GM19023 (cell line): ENCODE data around the gene FBXW8.
"Not testable (repeated sequence)": the region's sequence is repeated elsewhere in the genome, so short reads cannot be mapped to it uniquely, and the experiment has no call there.

Source experiments
- ATAC-seq: cut with Tn5 transposase; IDR thresholded peaks from one replicate; pipeline ENCODE4 v1.9.1; 2021; ENCODE audit warnings: mild to moderate bottlenecking, moderate library complexity; ENCODE audit not compliant: unreplicated experiment

FBXW8 gene

DNA sequence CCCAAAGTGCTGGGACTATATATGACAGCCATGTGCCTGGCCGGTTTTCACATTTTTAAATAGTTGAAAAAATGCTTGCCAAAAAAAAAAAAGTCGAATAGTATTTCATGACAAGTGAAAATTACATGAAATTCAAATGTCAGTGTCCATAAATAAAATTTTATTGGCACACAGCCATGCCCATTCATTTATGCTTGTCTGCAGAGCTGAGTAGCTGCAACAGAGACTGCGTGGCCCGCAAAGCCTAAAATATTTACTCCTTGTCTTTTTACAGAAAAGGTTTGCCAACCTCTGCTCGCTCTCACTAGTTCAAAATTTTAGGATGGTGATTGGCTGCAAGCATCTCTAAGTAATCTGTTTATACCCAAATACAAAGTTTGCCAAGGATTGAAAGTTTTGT is 139.3 kb downstream of the FBXW8 start:
- no peak for ATAC-seq

DNA sequence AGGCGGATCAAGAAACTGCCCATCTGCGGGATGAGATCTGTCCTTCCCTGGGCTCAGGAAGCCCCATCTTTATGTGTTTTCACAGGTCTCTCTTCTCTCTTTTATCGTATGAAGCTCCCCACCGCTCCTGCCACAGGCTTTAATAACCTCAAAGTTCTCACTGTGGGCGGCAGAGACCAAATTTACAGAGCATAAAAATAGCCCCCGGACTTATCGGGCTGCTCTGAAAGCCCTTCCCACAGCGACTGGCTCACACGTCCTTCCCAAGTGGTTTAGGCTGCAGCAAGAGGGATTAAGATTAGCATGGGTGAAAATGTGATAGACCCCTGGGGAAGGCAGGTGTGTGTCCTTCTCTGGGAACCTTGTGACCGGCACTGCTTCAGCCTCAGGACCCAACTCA is 140.6 kb downstream of the FBXW8 start:
- no peak for ATAC-seq

GRCh38 chr12:117052386-117053049 is 141.8 kb downstream of the FBXW8 start:
- no peak for ATAC-seq

GRCh38 chr12:117053050-117053400 is 142.3 kb downstream of the FBXW8 start:
- no peak for ATAC-seq

DNA sequence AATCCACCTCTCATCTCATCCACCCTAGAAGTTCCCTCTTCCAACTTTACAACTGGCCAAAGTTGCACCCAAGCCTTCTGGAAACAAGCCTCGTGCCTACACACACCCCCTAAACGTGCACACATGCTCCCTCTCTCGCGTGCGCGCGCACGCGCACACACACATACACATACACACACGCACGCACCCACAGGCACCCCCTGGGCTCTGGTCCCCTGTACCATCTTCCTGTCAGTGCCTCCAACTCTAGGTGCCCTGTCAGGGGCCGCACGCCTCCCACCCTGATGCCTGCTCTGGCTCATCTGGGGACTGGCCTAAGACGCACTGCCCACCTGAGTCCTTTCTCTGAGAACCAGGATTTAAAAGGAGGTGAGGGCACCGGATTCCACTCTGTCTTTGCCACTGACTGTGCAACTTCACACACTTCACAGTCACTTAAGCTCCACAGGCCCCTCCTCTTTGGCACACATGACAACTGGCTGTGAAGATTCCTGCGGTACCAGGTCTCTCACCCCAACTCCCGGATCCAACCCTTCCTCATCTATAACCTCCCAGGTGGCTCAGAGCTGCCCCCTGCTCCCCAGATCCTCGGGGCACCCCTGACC is 142.9 kb downstream of the FBXW8 start:
- ATAC-seq, result no peak

GRCh38 chr12:117054279-117054678 is 143.5 kb downstream of the FBXW8 start:
- ATAC-seq, result no peak

DNA sequence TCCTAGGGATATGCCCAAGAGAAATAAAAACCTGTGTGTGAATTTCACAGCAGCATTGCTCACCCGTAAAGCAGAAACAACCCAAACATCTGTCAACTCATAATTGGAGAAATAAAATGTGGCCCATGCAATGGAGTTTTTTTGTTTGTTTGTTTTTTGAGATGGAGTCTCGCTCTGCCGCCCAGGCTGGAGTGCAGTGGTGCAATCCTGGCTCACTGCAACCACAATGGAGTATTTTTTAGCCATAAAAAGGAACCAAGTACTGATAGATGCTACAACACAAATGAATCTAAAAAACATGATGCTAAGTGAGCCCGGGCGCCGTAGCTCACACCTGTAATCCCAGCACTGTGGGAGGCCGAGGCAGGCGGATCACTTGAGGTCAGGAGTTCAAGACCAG is 146.9 kb downstream of the FBXW8 start:
- ATAC-seq, result not testable (repeated sequence)

DNA sequence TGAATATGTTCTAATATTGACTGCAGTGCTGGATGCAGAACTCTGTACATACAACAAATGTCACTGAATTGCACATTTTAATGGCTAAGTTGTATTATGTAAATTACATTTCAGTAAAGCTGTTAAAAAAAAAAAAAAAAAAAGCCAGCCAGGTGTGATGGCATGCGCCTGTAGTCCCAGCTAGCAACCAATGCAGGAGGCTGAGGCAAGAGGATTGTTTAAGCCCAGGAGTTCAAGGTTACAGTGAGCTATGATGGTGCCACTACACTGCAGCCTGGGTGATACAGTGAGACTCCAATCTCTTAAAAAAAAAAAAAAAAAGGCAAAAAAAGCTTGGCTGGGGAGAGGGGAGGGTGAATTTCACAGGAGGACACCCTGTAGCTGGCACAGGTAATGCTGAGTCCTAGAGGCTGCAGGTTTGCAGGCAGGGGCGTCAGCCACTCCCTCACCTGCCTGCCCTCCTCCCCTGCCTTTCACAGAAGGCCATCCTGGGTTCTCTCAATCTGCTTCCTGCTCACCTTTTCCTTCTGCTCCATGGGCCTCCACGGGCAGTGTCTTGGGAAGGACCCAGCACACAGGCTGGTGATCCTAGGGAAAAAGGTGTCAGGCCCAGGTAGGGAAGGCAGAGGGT is 147.8 kb downstream of the FBXW8 start:
- no peak for ATAC-seq

- ATAC-seq, result no peak
Measured at GRCh38 chr12:117059156-117059555, 148.4 kb downstream of the FBXW8 start.

- no peak for ATAC-seq
Measured at GRCh38 chr12:117060246-117060928, 149.6 kb downstream of the FBXW8 start.

- no peak for ATAC-seq
Measured at GRCh38 chr12:117060929-117061305, 150.2 kb downstream of the FBXW8 start.

- ATAC-seq, result no peak
Measured at GRCh38 chr12:117061555-117062079, 150.9 kb downstream of the FBXW8 start.

DNA sequence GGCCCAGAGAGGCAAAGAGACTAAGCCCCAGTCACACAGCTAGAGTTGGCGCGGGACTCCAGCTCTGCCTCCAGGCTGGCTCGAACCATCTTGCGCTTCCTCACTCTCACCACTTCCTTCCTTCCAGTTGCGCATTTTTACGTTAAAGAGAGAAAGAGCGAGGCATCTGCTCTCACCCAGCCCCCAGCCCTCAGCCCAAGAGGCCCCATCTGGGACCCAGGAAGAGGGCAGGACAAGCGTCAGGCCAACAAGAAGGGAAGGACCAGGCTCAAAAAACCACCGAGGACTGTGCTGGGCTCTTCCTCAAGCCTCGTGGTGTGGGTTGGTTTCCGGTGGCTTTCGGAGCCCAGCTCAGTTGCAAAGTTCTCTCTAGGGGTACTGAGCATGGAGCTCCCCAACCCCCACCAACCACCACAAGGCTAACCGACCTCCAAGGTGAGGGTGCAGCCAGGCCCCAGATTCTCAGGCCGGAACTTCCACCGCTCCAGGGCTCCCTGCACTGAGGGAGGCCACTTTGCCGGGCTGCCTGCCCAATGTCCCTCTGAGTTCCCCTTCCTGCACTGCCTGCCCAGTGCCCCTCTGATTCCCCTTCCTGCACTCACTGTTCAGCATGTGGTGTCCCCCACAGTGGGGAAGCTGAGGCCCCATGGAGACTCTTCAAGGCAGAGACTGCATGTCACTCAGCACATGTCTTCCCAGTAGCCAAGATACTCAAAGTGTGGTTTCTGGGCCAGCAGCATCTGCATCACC is 152.6 kb downstream of the FBXW8 start:
- ATAC-seq, result peak; percentile 56

DNA sequence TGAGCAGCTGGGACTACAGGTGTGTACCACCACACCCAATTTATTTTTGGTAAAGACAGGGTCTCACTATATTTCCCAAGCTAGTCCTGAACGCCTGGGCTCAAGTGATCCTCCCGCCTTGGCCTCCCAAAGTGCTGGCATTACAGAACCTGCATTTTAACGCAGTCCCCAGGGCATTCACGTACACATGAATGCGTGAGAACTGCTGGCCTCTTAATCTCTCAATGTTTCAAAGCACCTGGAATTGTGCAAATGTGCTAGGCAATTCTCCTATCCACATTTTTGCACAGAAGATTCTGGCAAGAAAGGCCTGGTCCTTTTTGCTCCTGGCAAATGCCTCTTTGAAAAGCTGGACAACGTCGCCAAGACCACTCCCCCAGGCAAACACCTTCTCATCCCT is 153.3 kb downstream of the FBXW8 start:
- ATAC-seq, result no peak

- no peak for ATAC-seq
Measured at GRCh38 chr12:117064596-117064995, 153.8 kb downstream of the FBXW8 start.

DNA sequence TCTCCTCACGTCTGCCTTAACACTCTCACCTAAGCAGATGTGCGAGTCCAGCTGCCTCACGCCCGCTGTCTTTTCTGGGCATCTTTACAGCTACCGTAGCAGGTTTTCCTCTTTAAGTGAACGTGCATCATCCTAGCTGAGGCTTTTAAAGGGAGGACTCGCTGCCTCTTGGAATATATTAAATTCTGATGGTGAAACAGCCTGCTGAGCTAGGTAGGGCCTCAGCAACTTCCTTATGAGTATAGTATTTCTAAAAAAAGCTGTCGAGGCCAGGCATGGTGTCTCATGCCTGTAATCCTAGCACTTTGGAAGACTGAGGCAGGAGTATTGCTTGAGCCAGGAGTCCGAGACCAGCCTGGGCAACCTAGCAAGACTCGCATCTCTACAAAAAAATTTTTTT is 156.3 kb downstream of the FBXW8 start:
- ATAC-seq, result no peak

DNA sequence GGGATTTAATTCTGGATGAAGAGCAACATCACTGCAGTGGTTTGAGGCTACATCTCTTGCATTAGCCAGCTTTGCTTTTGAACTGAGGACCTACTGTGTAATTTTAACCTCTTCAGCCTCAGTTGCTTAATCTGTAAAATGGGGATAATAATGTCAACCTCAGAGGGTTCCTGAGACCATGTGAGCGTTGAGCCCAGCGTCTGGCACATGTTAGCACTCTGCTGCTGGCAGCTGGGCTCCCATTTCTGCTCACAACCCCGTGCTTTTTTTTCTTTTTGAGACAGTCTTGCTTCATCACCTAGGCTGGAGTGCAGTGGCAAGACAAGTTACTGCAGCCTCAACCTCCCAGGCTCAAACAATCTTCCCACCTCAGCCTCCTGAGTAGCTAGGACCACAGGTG is 156.9 kb downstream of the FBXW8 start:
- no peak for ATAC-seq

DNA sequence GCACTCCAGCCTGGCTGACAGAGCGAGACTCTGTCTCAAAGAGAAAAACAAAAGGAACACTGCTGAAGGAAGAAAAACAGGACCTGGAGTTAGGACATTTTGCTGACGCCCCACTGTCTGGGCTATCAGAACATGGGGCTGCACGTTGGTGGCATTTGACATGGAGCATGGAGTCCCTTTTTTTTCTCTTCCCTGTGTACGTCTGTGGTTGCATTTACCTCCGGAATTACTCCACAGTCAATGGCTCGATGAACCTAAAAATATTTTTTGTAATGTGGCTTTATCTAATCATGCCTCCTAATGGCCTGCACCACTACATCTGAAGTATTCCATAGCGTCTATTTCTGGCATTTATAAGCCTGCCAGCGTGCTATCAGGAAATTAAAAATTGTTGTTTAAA is 157.7 kb downstream of the FBXW8 start:
- no peak for ATAC-seq

DNA sequence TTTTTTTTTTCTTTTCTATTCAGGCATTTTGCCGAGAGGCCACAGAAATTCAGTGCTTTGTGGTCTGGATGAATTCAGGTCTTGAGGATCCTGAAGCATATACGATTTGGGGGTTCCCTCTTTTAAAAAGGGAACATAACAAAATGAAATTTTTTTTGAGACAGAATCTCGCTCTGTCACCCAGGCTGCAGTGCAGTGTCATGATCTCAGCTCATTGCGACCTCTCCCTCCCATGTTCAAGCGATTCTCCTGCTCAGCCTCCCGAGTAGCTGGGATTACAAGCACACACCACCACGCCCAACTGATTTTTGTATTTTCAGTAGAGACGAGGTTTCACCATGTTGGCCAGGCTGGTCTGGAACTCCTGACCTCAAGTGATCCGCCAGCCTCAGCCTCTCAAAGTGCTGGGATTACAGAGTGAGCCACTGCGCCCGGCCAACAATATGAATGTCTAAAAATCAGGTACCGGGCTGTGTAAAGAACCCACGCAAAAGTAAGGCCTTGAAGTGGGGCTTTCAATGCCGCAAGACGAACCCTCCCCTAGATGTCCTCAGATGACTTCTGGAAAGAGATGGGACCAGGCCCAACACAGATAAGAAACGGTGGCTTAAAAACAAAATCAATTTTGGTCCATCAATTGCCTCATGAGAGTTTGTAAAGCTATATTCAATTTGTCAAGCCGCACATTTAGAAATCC is 158.5 kb downstream of the FBXW8 start:
- no peak for ATAC-seq
